Measurements from ENCODE around the gene RGS11. TPM values are rescaled to one million over a fixed set of nuclear protein-coding genes. Genes with fewer than 3 reads are reported as not detected.
"Not testable (repeated sequence)": the region's sequence is repeated elsewhere in the genome, so short reads cannot be mapped to it uniquely, and the experiment has no call there.

RGS11 gene
- total RNA-seq, 1 donor from 2014 or later, result 5.4 TPM

DNA sequence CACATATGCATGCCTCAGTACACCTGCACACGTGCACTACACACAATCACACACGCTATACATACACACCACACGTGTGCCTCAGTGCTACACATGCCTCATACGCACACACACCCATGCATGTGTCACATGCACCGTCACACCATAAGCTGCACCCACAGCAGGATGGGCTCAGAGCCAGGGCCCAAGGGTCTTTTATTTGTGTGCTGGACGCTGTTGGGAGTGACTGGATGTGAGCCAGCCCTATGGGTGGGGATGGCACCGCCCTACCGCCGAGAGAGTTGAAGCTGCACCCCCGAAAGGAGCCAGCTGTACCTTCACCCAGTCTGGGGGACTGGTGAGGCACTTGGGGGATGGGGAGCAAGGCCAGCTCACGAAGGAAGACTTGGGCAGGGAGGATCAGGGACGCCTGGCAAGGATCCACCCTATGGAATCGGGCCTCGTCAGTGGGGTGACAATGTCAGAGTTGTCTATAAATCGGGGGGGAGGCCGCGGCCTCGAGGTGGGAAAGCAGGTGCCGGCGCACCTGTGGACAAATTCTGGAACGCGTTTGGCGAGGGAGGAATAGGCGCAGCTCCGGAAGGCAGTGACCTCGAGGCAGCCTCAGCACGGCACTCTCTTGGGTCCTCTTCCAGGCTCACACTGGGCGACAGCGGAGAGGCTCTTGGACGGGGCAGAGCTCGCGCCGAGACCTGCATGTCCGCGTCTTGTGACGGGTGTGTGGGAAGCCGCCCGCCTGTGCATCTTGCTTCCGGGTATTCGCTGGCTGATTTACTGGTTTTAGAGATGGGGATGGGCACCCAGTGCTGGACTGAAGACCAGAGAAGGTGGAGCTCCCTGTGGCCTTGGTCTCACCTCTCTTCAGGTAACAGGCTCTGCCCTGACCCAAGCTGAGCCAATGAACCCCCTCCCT lies 7.3 kb downstream of the RGS11 start:
- Histone ChIP-seq H3K36me3 (peaks cover 0 to 16% of the 10 kb centered on the region in 2 donors), H3K27ac (no peak overlapping the region), H3K27me3 (no peaks in the 10 kb centered on the region), H3K9me3 (no peaks in the 10 kb centered on the region), H3K4me1 (no peaks in the 10 kb centered on the region), H3K4me3 (no peak overlapping the region)
- no peak for DNase-seq (ENCODE audit: extremely low spot score in 2 of 2)
- intact Hi-C loops (cut with DNase I), result no loop called here
- TF ChIP-seq, protein P1, sequence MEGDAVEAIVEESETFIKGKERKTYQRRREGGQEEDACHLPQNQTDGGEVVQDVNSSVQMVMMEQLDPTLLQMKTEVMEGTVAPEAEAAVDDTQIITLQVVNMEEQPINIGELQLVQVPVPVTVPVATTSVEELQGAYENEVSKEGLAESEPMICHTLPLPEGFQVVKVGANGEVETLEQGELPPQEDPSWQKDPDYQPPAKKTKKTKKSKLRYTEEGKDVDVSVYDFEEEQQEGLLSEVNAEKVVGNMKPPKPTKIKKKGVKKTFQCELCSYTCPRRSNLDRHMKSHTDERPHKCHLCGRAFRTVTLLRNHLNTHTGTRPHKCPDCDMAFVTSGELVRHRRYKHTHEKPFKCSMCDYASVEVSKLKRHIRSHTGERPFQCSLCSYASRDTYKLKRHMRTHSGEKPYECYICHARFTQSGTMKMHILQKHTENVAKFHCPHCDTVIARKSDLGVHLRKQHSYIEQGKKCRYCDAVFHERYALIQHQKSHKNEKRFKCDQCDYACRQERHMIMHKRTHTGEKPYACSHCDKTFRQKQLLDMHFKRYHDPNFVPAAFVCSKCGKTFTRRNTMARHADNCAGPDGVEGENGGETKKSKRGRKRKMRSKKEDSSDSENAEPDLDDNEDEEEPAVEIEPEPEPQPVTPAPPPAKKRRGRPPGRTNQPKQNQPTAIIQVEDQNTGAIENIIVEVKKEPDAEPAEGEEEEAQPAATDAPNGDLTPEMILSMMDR (IDR thresholded peaks at IDR 0.05), result no peak
- TF ChIP-seq POLR2A (IDR thresholded peaks at IDR 0.05), result no peak
- TF ChIP-seq POLR2AphosphoS5 (IDR thresholded peaks at IDR 0.05; ENCODE audit: insufficient read depth in 1 of 2, low read depth in 1 of 2), result no peak

DNA sequence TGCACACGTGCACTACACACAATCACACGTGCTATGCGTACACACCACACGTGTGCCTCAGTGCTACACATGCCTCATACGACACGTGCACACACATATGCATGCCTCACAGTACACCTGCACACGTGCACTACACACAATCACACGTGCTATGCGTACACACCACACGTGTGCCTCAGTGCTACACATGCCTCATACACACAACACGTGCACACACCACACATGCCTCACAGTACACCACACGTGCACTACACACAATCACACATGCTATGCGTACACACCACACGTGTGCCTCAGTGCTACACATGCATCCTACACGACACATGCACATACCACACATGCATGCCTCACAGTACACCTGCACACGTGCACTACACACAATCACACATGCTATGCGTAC lies 8.2 kb downstream of the RGS11 start:
- intact Hi-C loops (cut with DNase I); DNase-seq (ENCODE audit: extremely low spot score in 2 of 2); H3K4me3 ChIP-seq; H3K4me1 ChIP-seq; H3K9me3 ChIP-seq; H3K27ac ChIP-seq; H3K27me3 ChIP-seq: not testable (repeated sequence)
- peaks cover 0 to 22% of the 10 kb centered on the region in 2 donors for H3K36me3 ChIP-seq

DNA sequence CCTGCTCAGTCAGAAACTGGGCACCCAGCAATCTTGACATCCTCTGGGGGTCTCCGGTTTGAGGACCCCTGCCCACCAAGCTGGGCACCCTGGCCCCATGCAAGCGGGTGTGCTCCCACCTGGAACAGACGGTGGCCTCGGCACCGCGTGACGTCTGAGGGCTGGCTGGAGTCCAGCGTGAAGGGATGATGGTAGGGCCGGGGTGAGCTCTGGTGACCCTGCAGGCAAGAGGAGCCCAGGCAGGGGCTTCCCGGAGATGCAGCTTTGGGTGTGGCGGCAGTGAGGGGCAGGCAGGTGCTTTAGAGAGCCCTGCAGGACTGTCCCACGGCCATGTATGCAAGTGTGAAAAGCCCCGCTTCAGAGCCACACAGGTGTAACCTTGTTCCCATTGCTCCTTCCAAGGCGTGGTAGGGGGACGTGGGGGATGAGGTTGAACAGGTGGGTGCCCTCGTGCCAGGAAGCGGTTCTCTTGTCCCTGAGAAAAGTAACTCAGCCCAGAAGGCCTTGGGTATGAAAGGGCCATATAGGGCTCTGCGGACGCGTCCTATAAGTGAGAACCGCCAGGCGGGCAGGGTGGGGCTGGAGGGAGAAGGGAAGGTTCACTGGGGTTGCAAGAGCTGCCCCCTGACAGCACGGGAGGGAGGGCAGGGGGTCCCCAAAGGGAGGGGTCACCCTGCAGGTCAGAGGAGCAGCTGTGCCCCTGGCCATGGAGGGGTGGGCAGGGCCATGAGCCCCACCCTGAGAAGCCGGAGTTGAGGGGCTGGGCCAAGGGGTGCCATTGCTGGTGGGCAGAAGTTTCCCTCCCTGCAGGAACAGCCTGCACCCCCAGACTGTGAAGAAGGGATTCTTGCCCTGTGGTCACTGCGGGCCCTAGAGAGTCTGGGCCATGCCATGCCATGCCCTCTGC lies 9.2 kb downstream of the RGS11 start:
- intact Hi-C loops (cut with DNase I), result no loop called here
- H3K9me3 ChIP-seq, result no peaks in the 10 kb centered on the region
- H3K27ac ChIP-seq, result no peak overlapping the region
- DNase-seq (ENCODE audit: extremely low spot score in 2 of 2), result no peak
- H3K36me3 ChIP-seq, result peaks cover 0 to 24% of the 10 kb centered on the region in 2 donors
- no peaks in the 10 kb centered on the region for H3K27me3 ChIP-seq
- no peaks in the 10 kb centered on the region for H3K4me1 ChIP-seq
- TF ChIP-seq POLR2AphosphoS5 (IDR thresholded peaks at IDR 0.05; ENCODE audit: insufficient read depth in 1 of 2, low read depth in 1 of 2) (no peak), POLR2A (IDR thresholded peaks at IDR 0.05) (no peak)
- TF ChIP-seq, protein P1 (IDR thresholded peaks at IDR 0.05), result no peak
- H3K4me3 ChIP-seq, result no peak overlapping the region

DNA sequence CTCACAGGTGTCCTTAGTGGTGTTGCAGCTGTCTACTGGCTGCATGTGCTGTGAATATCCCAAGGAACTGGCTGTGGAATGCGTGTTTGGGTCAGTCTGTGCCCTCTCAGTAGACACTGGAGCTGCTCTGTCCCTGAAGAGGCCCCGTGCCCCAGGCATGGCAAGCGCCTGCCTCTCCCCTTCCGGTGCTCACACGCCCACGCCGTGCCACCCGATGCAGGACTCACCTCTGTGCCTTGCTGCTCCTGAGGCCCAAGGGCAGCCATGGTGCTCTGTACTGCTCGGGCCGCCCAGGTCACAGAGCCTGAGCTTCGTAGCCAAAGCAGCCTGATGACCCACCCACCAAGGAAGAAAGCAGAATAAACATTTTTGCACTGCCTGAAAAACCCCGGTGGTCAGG lies 10.0 kb downstream of the RGS11 start:
- no peaks in the 10 kb centered on the region for H3K27me3 ChIP-seq
- H3K36me3 ChIP-seq, result peaks cover 0 to 32% of the 10 kb centered on the region in 2 donors
- H3K27ac ChIP-seq, result no peak overlapping the region

DNA sequence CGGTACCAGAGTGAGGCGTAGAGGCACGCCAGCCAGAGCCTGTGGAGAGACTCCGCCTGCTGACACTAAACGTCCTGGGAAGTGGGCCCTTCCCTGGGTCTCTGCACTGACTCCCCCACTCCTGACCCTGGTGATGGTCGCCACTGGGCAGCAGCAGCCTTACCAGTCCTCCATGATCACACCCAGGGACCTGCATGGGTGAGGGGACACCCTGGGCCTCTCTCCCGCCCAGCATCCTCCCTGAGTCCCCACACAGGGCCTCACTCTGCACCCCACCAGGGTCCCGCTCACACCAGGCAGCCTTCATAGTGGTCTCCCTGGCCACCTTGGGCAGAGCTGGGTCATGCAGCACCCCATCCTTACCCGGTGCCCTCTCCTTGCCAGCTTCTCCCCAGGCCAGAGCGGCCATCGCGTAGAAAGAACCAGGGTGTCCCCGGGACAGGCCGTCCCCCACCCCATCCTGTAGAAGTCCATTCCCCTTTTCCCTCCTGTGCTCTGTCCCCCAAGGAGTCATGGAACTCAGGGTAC lies 10.7 kb downstream of the RGS11 start:
- H3K4me1 ChIP-seq, result no peaks in the 10 kb centered on the region
- no peaks in the 10 kb centered on the region for H3K9me3 ChIP-seq
- intact Hi-C loops (cut with DNase I), result no loop called here
- DNase-seq (ENCODE audit: extremely low spot score in 2 of 2), result no peak
- H3K27me3 ChIP-seq, result no peaks in the 10 kb centered on the region
- H3K36me3 ChIP-seq, result peaks cover 0 to 35% of the 10 kb centered on the region in 2 donors
- no peak for TF ChIP-seq POLR2AphosphoS5 (IDR thresholded peaks at IDR 0.05; ENCODE audit: insufficient read depth in 1 of 2, low read depth in 1 of 2)
- no peak overlapping the region for H3K4me3 ChIP-seq
- no peak overlapping the region for H3K27ac ChIP-seq

More for the DNA sequence above, 10.0 kb downstream of the RGS11 start:
- intact Hi-C loops (cut with DNase I), result no loop called here
- no peak for DNase-seq (ENCODE audit: extremely low spot score in 2 of 2)
- H3K4me3 ChIP-seq, result no peak overlapping the region
- H3K9me3 ChIP-seq, result no peaks in the 10 kb centered on the region
- no peaks in the 10 kb centered on the region for H3K4me1 ChIP-seq
- TF ChIP-seq POLR2AphosphoS5 (IDR thresholded peaks at IDR 0.05; ENCODE audit: insufficient read depth in 1 of 2, low read depth in 1 of 2) (no peak), POLR2A (IDR thresholded peaks at IDR 0.05) (no peak)
- TF ChIP-seq, protein P1 (IDR thresholded peaks at IDR 0.05), result no peak

All from vagina (tissue), 2 donors.